Activated CD4-positive, alpha-beta T cell treated with anti-CD3 and anti-CD28 coated beads, Interleukin-2, Interleukin-4, amounts not matched to agents 100 ng/mL and 50 ng/mL, durations not matched to agents 16 hours and 8 hours (primary cell): Measurements from ENCODE around the gene KIF4A.
A peak's percentile ranks its signal among the peaks of the same experiment; 100 is the strongest.
"Not testable (repeated sequence)": the region's sequence is repeated elsewhere in the genome, so short reads cannot be mapped to it uniquely, and the experiment has no call there.

Source experiments
- DNase-seq: peaks from one replicate; pipeline ENCODE4 v3.0.0-alpha.2; 2020; ENCODE audit warnings: low spot score

The KIF4A gene, protein sequence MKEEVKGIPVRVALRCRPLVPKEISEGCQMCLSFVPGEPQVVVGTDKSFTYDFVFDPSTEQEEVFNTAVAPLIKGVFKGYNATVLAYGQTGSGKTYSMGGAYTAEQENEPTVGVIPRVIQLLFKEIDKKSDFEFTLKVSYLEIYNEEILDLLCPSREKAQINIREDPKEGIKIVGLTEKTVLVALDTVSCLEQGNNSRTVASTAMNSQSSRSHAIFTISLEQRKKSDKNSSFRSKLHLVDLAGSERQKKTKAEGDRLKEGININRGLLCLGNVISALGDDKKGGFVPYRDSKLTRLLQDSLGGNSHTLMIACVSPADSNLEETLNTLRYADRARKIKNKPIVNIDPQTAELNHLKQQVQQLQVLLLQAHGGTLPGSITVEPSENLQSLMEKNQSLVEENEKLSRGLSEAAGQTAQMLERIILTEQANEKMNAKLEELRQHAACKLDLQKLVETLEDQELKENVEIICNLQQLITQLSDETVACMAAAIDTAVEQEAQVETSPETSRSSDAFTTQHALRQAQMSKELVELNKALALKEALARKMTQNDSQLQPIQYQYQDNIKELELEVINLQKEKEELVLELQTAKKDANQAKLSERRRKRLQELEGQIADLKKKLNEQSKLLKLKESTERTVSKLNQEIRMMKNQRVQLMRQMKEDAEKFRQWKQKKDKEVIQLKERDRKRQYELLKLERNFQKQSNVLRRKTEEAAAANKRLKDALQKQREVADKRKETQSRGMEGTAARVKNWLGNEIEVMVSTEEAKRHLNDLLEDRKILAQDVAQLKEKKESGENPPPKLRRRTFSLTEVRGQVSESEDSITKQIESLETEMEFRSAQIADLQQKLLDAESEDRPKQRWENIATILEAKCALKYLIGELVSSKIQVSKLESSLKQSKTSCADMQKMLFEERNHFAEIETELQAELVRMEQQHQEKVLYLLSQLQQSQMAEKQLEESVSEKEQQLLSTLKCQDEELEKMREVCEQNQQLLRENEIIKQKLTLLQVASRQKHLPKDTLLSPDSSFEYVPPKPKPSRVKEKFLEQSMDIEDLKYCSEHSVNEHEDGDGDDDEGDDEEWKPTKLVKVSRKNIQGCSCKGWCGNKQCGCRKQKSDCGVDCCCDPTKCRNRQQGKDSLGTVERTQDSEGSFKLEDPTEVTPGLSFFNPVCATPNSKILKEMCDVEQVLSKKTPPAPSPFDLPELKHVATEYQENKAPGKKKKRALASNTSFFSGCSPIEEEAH

DNA sequence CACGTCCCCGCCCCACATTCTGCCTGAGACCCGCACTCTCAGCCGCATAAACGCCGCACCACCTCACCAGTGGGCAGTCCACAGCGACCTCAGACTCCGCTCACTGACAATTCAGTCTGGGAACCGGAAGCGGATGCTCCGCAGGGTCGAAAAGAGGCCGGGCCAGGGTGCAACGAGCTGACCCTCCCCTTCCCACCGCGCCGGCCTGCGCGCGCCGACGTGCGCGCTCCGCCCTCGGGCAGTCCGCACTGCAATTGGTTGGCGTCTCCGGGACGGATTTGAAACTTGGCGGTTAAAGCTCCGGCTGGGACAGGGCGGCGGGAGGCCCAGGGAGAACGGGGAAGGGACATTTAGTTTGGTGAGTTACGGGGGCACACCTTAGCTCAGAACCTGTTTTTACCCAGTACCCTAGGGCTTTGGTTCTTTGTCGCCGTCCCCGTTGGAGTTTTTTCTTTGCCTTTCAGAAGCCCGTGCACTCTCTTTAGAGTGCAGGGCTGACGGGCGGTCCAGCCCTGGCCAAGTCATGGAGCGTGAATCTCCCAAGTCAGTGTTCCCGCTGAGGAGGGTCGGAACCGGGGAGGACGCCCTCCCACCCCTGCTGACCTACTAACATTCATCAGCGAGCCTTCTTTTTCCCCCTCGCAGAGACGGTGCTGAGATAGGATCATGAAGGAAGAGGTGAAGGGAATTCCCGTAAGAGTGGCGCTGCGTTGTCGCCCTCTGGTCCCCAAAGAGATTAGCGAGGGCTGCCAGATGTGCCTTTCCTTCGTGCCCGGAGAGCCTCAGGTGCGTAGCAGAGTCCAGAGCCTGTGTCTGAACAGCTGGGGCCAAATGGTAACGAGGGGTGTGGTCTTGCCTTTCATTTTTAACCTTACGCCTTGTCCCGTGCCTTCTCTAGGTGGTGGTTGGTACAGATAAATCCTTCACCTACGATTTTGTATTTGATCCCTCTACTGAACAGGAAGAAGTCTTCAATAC lies at the start of gene KIF4A, which contains the start of gene PDZD11:
TSS of gene KIF4A (plus strand) at position 312 of the 978 bp plus-strand sequence. CDS start at position 667, 355 bp downstream.
TSS of gene PDZD11 (minus strand) at position 135 of the 978 bp plus-strand sequence. CDS start 586 bp downstream, outside the sequence.
- DNase-seq, result peak; percentile 85

- DNase-seq, result no peak
Observed at GRCh38 chrX:70240751-70241150, 49.2 kb upstream of the KIF4A start.

DNA sequence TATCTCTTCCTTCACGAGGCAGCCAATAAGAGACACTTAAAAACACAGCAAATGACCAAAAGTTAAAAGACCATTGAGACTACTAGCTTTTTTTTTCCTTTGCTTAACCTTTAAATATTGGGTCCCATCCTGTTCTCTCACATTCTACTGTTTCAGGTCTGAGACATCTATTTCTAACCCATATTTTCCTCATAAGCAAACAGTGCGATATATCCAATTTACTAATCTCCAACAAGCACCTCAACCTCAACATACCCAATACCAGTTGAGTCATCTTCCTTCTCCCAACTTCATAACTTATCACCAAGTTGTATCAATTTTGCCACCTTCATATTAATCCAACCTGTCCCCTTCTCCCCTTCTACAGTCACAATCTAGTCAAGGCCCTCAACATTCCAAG lies 48.4 kb upstream of the KIF4A start:
- no peak for DNase-seq

GRCh38 chrX:70243601-70244000 lies 46.3 kb upstream of the KIF4A start:
- not testable (repeated sequence) for DNase-seq

DNA sequence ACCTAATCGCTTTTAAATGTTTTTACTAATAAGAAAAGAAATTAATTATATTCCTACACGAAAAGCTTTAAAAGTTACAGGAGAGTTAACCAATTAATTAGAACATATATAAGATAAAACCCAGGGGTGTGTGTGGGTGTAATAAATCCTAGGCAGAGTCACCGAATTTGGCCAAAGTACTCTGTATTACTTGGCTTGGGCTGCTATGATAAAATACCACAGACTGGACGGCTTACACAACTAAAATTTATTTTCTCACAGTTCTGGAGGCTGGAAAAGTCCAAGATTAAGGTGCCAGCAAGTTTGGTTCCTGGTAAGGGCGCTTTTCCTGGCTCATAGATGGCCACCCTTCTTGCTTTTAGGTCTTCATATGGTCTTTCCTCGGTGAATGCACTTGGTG lies 45.0 kb upstream of the KIF4A start:
- no peak for DNase-seq

GRCh38 chrX:70247252-70247651 lies 42.7 kb upstream of the KIF4A start:
- DNase-seq, result no peak

DNA sequence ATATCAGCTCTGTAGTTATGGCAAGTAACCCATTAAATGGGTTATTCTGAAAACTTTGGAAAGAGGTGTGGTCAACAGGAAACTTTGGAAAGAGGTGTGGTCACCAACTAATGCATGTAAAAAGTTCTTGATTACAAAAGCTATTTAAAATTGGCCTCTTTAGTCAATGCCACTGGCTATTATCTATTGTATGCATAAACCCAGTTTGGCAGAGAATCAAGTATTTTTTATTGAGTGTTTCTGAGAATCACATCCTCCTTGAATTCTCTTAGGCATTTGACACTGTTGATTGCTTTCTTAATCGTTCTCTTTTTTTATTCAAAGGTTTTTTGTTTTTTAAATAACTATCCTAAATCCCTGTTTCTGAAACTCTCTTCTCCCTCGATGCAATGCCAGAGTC lies 37.4 kb upstream of the KIF4A start:
- no peak for DNase-seq

DNA sequence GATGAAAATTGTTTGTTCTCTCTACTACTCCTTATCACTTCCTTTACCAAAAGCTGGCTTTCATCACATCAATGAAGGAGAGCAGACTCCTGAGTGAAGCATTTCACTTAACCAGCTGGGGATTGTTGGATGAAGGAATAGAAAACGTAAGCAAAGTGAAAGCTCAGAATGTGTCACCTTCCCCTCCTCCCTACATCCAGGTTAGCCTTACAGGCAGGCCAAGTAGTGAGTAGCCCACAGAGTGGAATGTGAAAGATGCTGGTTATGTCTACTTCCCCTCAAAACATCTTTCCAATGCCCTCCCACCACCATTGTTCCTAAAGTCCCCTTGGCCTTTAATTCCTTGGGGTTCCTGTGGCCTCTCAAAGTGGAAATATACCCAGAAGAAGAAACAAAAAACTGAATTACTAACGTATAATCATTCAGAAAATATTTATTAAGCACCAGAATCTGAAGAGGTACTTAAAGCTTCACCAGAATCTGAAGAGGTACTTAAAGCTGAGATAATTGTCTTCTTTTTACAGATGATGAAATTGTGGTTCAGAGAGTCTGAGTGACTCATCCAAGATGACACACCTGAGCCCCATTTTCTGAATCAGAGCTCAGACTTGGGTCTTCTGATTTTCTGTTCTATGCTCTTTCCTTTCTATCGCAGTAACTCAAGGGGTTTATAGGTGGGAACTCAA lies 36.4 kb upstream of the KIF4A start:
- DNase-seq, result peak; percentile 9

DNA sequence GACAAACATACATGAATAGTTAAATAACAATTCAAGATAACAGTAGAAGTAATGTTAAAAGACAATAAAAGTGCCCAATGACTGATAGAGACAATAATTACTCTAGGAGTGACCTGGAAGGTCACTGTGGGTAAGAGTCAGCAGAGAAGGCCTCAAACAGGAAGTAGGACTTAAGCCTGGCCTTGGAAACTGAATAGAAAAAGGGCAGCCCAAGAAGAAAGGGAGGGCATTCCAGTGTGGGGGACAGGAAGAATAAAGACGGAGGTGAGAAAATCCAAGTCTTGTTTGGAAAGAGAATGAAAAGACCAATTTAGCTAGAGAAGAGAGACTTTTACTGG lies 35.9 kb upstream of the KIF4A start:
- no peak for DNase-seq

DNA sequence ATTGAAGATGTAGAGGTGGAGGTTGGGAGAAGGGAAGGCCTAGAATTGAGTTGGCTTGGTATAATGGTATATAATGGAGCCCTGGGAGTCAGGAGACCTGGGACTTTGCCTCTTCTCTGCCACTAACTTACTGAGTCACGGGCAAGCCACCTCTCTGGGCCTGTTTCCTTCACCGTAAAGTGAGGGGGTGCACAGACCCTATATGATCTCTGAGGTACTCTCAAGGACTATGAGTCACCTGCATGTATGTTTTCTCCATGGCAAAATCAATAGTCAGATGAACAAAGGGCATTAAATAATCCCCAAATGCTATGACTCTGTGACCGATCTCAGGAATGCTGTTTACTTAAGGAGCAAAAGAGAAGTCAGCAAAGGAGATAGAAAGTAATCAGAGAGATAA lies 35.0 kb upstream of the KIF4A start:
- DNase-seq, result no peak

DNA sequence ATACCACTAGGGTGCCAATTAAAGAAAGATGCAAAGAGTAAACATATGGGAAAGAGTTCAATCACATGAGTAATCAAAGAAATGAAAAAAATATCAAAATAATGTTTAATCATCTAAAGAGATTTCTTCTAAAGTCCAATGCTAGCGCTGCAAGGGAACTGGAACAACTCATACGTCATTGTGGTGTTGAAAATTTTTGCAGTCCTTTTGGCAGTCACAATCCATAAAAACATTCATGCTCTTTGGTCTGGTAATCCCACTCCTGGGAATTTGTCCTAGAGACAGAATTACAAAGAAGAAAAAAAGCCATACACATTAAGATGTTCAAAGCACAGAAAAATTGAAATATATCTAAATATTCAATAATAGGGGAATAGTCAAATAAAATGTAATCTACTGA lies 34.5 kb upstream of the KIF4A start:
- no peak for DNase-seq

DNA sequence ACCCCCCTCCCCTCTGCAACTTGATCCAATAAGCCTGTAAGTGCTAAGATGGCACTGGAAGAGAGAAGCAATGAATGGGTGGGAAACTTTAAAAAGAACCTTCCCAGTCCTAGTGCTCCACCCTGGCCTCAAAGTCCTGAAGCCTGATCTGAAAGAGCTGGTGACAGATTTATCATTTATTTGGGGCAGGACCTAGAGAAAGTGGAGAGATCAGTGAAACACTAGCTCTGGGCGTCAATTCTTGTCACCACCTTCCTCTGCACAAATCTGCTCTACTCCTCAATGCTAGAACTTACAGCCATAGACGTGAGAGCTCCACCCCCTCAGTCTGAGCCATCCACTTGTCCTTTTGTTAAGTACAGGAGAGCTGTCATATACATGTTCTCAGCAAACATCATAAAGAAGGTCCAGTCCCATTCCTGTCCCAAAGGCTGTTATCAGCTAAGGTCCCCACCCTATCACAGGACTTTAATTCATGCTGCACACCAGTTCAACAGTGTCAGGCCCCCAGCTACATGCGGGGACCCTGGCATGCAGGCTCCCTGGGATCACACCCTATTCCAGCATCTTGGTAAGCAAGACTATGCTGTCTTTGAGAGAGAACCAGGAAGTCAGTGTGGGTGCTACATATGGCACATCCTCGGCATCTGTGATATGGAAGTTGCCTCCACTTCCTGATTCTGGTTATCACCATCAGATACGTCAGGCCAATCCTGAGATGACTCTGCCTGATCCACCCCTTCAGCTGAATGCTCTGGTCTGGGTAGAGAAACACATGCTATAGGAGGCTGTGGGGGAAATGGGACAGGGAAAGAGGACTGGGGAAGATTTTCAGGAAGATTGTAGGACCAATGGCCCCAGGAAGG lies 32.2 kb upstream of the KIF4A start:
- no peak for DNase-seq

DNA sequence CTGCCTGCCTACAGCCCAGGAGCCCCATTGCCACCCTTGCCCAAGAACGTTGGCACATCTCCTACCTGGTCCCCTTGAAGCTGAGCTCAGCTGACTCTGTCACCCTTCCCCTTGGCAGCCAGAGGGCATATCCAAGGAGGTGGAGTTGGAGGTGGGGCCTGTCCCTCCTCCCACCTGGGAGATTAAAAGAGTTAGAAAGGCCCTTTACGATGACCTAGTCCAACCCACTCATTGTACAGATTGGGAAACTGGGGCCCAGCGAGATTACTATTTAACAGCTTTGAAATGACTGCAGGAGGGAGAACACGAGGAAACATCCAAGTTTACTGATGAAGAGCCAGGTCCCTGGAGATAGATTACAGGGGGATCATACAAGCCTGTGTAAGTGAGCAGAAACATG lies 29.8 kb upstream of the KIF4A start, which contains the start of gene P2RY4:
TSS of gene P2RY4 (minus strand) at position 101 of the 400 bp plus-strand sequence. CDS start 580 bp downstream, outside the sequence.
- DNase-seq, result no peak

DNA sequence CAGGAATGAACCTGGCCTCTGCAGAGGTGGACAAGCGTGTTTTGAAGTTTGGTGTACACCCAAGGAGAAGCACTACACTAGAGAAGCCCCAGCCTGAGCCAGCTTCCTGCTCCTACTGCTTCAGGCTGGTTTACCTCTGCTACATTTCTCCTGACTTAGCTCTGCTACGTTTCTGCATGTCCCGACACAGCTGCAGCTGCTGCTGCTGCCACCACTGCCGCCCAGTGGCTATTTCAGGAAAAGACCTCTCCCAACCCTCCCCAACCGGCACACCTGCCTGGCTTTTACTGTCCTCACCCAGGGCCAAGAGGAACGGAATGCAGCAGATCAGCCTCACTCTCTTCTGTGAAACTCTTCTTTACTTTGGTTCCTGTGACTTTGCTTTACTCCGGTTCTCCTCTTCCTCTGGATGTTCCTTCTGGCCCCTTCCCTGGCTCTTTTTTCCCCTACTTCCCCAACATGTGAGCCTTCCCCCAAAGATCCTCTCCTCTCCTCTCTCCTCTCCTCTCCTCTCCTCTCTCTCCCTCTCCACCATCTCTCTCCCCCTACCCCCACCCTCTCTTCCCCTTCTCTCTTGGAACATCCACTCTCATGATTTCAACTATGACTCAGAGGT lies 26.8 kb upstream of the KIF4A start:
- peak; percentile 50 for DNase-seq

DNA sequence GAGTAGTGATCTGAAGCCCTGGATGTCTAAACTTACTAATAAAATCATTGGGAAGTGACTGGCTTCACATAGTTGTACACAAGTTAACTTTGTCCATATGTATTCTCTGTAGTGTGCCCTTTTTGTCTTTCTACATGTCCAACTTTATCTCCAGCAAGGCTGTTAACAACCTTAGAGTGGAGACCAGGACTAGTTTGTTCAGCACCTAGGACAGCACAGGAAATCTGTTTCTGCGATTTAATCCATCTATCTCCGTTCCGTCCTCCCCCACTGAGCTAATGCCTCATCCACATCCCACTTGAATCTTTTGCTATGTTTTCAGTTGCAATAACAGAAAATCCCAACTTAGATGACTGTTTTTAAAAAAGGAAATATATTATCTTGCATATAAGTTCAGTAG lies 25.1 kb upstream of the KIF4A start:
- DNase-seq, result no peak

DNA sequence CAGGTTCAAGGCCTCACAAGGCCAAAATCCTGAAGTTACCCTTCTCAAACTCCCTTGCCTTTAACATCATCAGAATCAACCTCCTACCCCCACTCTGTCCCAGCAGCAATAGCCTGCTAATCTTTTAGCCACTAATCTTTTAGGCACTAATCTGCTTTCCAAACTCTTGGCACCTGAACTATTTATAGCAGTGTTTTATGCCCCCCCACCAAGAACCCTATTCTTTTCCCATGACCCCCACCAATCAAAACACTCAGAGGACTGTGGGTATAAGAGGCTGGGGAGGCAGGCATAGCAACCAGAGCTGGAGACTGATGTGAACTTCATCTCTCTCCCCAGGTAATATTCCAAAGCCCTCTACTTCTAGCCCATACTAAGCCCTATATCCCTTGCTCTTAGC lies 21.9 kb upstream of the KIF4A start, which contains the start of gene ARR3:
TSS of gene ARR3 (plus strand) at position 301 of the 400 bp plus-strand sequence. CDS start 1,052 bp downstream, outside the sequence.
- no peak for DNase-seq

GRCh38 chrX:70274029-70274428 lies 15.9 kb upstream of the KIF4A start:
- not testable (repeated sequence) for DNase-seq

- no peak for DNase-seq
Observed at GRCh38 chrX:70279081-70279480, 10.8 kb upstream of the KIF4A start.

- no peak for DNase-seq
Observed at GRCh38 chrX:70280573-70280972, 9.3 kb upstream of the KIF4A start.
